SK-N-SH (cell line): ENCODE results near the gene ADTRP. TPM values are rescaled to one million over a fixed set of nuclear protein-coding genes. Genes with fewer than 3 reads are reported as not detected.

Source experiments
- CTCF ChIA-PET: fragments of 300-600, 350-600 bp; formaldehyde crosslinking; extraction: SDS; loops from one replicate; lab custom pipeline; 2021; lab: Yijun Ruan, JAX
- POLR2A ChIA-PET: fragments of 350-600 bp; sonication (Branson Sonifier 250); formaldehyde crosslinking; extraction: SDS; loops from one replicate; lab custom pipeline; 2020; ENCODE audit warnings: antibody characterized with exemption, inconsistent platforms; lab: Yijun Ruan, JAX
- DNase-seq: peaks from one replicate; pipeline ENCODE4 v3.0.0; 2012
- H2AFZ ChIP-seq: fragments of 200-600 bp; sonication (generic); 2 replicates; pipeline ENCODE4 v1.8.1; 2016; ENCODE audit warnings: antibody characterized with exemption, mild to moderate bottlenecking, low read depth
- H3F3A ChIP-seq: fragments of 200-600 bp; sonication (generic); replicated peaks from 2 replicates; pipeline ENCODE3; 2016; ENCODE audit warnings: antibody characterized with exemption, mild to moderate bottlenecking; ENCODE audit not compliant: insufficient read depth
- H3K27ac ChIP-seq, 2 experiments: fragments of 200-500 bp in 1 of 2; fragments of 200-600 bp in 1 of 2; sonication (Bioruptor generic) in 1 of 2; sonication (generic), shearing (Covaris generic) in 1 of 2; 2 replicates each; pipeline versions ENCODE4 v1.5.1 to v1.6.1; 2014 to 2016; ENCODE audit warnings: low read depth in 2 of 2, inconsistent platforms in 1 of 2, low read length in 1 of 2, mild to moderate bottlenecking in 1 of 2, mixed read lengths in 1 of 2
- H3K27me3 ChIP-seq: fragments of 200-600 bp; sonication (generic), shearing (Covaris generic); 2 replicates; pipeline ENCODE4 v1.6.1; 2016; ENCODE audit warnings: mixed run types; ENCODE audit not compliant: insufficient read depth
- H3K36me3 ChIP-seq, 2 experiments: fragments of 200-500 bp in 1 of 2; fragments of 200-600 bp in 1 of 2; sonication (Bioruptor generic) in 1 of 2; sonication (generic) in 1 of 2; replicated peaks in 1 of 2; 2 replicates each; pipeline versions ENCODE3 to v1.5.1; 2014 to 2016; ENCODE audit warnings: low read length in 1 of 2, mild to moderate bottlenecking in 1 of 2; ENCODE audit not compliant: insufficient read depth in 2 of 2, control insufficient read depth in 1 of 2
- H3K4me1 ChIP-seq, 2 experiments: fragments of 200-500 bp in 1 of 2; fragments of 200-600 bp in 1 of 2; sonication (Bioruptor generic) in 1 of 2; sonication (generic), shearing (Covaris generic) in 1 of 2; 2 replicates each; pipeline versions ENCODE4 v1.5.1 to v1.6.1; 2014 to 2016; ENCODE audit warnings: low read depth in 1 of 2, low read length in 1 of 2, mixed run types in 1 of 2; ENCODE audit not compliant: insufficient read depth in 2 of 2, control insufficient read depth in 1 of 2
- H3K4me2 ChIP-seq: fragments of 200-600 bp; sonication (generic), shearing (Covaris generic); 2 replicates; pipeline ENCODE4 v1.6.1; 2017; ENCODE audit warnings: mixed run types
- H3K4me3 ChIP-seq, 2 experiments: fragments of 200-500 bp in 1 of 2; fragments of 200-600 bp in 1 of 2; sonication (Bioruptor generic) in 1 of 2; sonication (generic), shearing (Covaris generic) in 1 of 2; 2 replicates each; pipeline versions ENCODE4 v1.5.1 to v1.8.1; 2014 to 2016; ENCODE audit warnings: low read depth in 2 of 2, inconsistent platforms in 1 of 2, low read length in 1 of 2, mild to moderate bottlenecking in 1 of 2, mixed read lengths in 1 of 2, moderate library complexity in 1 of 2
- H3K79me2 ChIP-seq: fragments of 200-600 bp; sonication (generic); 2 replicates; pipeline ENCODE4 v1.8.1; 2017; ENCODE audit warnings: mild to moderate bottlenecking; ENCODE audit not compliant: insufficient read depth
- H3K9ac ChIP-seq: fragments of 200-600 bp; sonication (generic); 2 replicates; pipeline ENCODE4 v1.6.1; 2017; ENCODE audit warnings: mixed run types
- H3K9me2 ChIP-seq: fragments of 200-600 bp; sonication (generic); 2 replicates; pipeline ENCODE4 v1.6.1; 2017; ENCODE audit warnings: mixed run types
- H3K9me3 ChIP-seq: fragments of 200-600 bp; sonication (generic); 2 replicates; pipeline ENCODE4 v1.6.1; 2017; ENCODE audit warnings: mixed run types, mild to moderate bottlenecking, moderate library complexity
- H4K20me1 ChIP-seq: fragments of 200-600 bp; sonication (generic); 2 replicates; pipeline ENCODE4 v1.6.1; 2017; ENCODE audit warnings: mild to moderate bottlenecking, mixed run types; ENCODE audit not compliant: insufficient read depth
- CHD2 ChIP-seq: fragments of 150-350 bp; IDR thresholded peaks from 2 replicates; pipeline ENCODE4 v1.6.1; 2018; ENCODE audit warnings: low read length; ENCODE audit not compliant: partially characterized antibody
- EP300 ChIP-seq, 2 experiments: IDR thresholded peaks; 2 replicates each; pipeline versions ENCODE4 v1.4.0 to v1.6.1; 2012; ENCODE audit warnings: borderline replicate concordance in 1 of 2, low read depth in 1 of 2, low read length in 1 of 2
- EZH2phosphoT487 ChIP-seq: fragments of 200-600 bp; sonication (generic); IDR thresholded peaks from 2 replicates; pipeline ENCODE4 v1.6.1; 2017; ENCODE audit warnings: low read depth, mixed run types, mild to moderate bottlenecking, antibody characterized with exemption, moderate library complexity, borderline replicate concordance
- FOXJ3 ChIP-seq: sonication (generic); formaldehyde crosslinking; IDR thresholded peaks from 2 replicates; pipeline ENCODE4 v1.5.1; 2020; ENCODE audit warnings: mild to moderate bottlenecking, missing genetic modification reagents
- FOXM1 ChIP-seq: IDR thresholded peaks from 2 replicates; pipeline ENCODE4 v1.4.0; 2012; ENCODE audit warnings: low read depth, mild to moderate bottlenecking
- GABPA ChIP-seq: IDR thresholded peaks from 2 replicates; pipeline ENCODE4 v1.4.0; 2012; ENCODE audit warnings: low read depth, mild to moderate bottlenecking
- GATA2 ChIP-seq: sonication (generic); formaldehyde crosslinking; IDR thresholded peaks from 2 replicates; pipeline ENCODE4 v1.5.0; 2020; ENCODE audit warnings: mild to moderate bottlenecking, missing genetic modification reagents
- JUND ChIP-seq: IDR thresholded peaks from 2 replicates; pipeline ENCODE4 v1.4.0; 2012
- MXI1 ChIP-seq: IDR thresholded peaks from 2 replicates; pipeline ENCODE4 v1.6.1; 2012; ENCODE audit warnings: mild to moderate bottlenecking, low read depth, low read length, improper control_type of control experiment
- NFIC ChIP-seq: IDR thresholded peaks from 2 replicates; pipeline ENCODE4 v1.4.0; 2012; ENCODE audit warnings: borderline replicate concordance
- RAD21 ChIP-seq: IDR thresholded peaks from 2 replicates; pipeline ENCODE4 v1.6.1; 2012; ENCODE audit warnings: mild to moderate bottlenecking, low read length
- RCOR1 ChIP-seq: fragments of 150-350 bp; IDR thresholded peaks from 2 replicates; pipeline ENCODE4 v1.6.1; 2017; ENCODE audit warnings: antibody characterized with exemption, low read length
- SIN3A ChIP-seq: IDR thresholded peaks from 2 replicates; pipeline ENCODE4 v1.6.1; 2012; ENCODE audit warnings: low read depth, mild to moderate bottlenecking, low read length, moderate library complexity, borderline replicate concordance
- TAF1 ChIP-seq: IDR thresholded peaks from 2 replicates; pipeline ENCODE4 v1.6.1; 2012; ENCODE audit warnings: low read depth, mild to moderate bottlenecking, low read length, moderate library complexity, borderline replicate concordance
- WGBS: methylation state at CpG from one replicate; pipeline ENCODE4 v1.1.6; 2017; ENCODE audit warnings: low lambda C conversion rate; 5-methylcytosine and 5-hydroxymethylcytosine counted together
- polyA plus RNA-seq, 3 experiments: library from polyadenylated mRNA; depleted of rRNA; stranded (reverse); fragments of >200 nt; gene quantifications; 2 replicates each; pipeline ENCODE4 v1.2.3, GENCODE V29; 2012
- TF ChIP-seq, protein P1 (sequence below): IDR thresholded peaks from 2 replicates; pipeline ENCODE4 v1.4.0; 2012; ENCODE audit warnings: low read depth, borderline replicate concordance
- TF ChIP-seq, protein P2 (sequence below): fragments of 150-350 bp; IDR thresholded peaks from 2 replicates; pipeline ENCODE4 v1.6.1; 2017; ENCODE audit warnings: antibody characterized with exemption, low read length, low read depth, borderline replicate concordance
- TF ChIP-seq, protein P3 (sequence below): fragments of 150-350 bp; IDR thresholded peaks from 2 replicates; pipeline ENCODE4 v1.6.1; 2016; ENCODE audit warnings: mild to moderate bottlenecking, low read depth, low read length

ADTRP gene
- polyA plus RNA-seq, 1 of the 3 experiments (the other 2 are of a cell fraction): 0.84 TPM

DNA sequence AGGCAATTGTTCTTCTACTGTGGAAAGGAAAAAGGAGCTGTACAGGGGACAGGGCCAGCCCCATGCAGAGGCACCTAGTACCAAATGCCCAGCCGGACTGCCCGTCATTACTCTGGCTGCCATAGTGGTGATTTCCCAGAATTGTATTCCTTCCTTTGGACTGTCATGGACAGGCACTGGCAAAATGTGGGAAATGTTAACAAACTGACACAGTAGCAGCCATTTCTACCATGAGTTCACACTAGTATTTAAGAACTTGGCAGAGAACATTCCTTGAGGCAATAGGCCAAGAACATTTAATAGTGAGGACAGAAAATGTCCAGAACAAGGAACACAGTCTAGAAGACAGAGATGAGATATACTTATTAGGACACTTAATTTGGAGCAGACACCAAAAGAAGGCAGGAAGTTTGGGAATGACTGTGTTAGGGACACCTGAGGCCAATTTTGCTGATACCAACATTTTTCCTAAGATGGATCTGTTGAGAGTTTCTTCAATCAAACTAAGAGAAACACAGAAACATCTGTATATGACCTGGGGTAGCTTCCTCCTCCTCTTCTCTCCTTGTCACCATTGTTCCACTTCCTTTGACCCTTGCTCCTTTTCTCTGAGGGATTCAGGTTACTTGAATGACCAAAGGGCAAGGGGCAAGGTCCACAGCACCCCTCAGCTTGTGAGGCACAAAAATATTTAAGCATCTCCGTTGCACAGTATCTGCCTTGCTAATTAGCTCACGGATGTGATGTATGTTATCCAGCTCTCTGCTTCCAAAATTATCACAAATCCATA, 14.9 kb downstream of the ADTRP start:
- 86% methylated on average over 3 of the region's 4 CpGs for WGBS
- TF ChIP-seq FOXJ3 (CRISPR knock-in tag) (no peak), EP300 (IDR thresholded peaks at IDR 0.05; ENCODE audit: borderline replicate concordance in 1 of 2, low read depth in 1 of 2, low read length in 1 of 2) (no peak), TAF1 (no peak), SIN3A (no peak), RCOR1 (no peak), RAD21 (no peak), JUND (no peak)
- TF ChIP-seq, protein P1, sequence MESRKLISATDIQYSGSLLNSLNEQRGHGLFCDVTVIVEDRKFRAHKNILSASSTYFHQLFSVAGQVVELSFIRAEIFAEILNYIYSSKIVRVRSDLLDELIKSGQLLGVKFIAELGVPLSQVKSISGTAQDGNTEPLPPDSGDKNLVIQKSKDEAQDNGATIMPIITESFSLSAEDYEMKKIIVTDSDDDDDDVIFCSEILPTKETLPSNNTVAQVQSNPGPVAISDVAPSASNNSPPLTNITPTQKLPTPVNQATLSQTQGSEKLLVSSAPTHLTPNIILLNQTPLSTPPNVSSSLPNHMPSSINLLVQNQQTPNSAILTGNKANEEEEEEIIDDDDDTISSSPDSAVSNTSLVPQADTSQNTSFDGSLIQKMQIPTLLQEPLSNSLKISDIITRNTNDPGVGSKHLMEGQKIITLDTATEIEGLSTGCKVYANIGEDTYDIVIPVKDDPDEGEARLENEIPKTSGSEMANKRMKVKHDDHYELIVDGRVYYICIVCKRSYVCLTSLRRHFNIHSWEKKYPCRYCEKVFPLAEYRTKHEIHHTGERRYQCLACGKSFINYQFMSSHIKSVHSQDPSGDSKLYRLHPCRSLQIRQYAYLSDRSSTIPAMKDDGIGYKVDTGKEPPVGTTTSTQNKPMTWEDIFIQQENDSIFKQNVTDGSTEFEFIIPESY: no peak
- peaks cover 25% of the 10 kb centered on the region for H3F3A ChIP-seq
- H3K27me3 ChIP-seq: no peaks in the 10 kb centered on the region
- peaks cover 3 to 18% of the 10 kb centered on the region in 2 experiments for H3K4me1 ChIP-seq
- H3K79me2 ChIP-seq: no peaks in the 10 kb centered on the region
- H3K4me2 ChIP-seq: no peak overlapping the region
- no peaks in the 10 kb centered on the region for H3K9me2 ChIP-seq
- no peaks in the 10 kb centered on the region for H3K36me3 ChIP-seq
- H3K9me3 ChIP-seq: no peaks in the 10 kb centered on the region
- no peak overlapping the region for H3K4me3 ChIP-seq
- DNase-seq: no peak
- H3K27ac ChIP-seq: no peak overlapping the region
- no peak overlapping the region for H2AFZ ChIP-seq
- no peak overlapping the region for H3K9ac ChIP-seq
- no peaks in the 10 kb centered on the region for H4K20me1 ChIP-seq
- ChIA-PET POLR2A (no interaction called here), CTCF (no interaction called here)

DNA sequence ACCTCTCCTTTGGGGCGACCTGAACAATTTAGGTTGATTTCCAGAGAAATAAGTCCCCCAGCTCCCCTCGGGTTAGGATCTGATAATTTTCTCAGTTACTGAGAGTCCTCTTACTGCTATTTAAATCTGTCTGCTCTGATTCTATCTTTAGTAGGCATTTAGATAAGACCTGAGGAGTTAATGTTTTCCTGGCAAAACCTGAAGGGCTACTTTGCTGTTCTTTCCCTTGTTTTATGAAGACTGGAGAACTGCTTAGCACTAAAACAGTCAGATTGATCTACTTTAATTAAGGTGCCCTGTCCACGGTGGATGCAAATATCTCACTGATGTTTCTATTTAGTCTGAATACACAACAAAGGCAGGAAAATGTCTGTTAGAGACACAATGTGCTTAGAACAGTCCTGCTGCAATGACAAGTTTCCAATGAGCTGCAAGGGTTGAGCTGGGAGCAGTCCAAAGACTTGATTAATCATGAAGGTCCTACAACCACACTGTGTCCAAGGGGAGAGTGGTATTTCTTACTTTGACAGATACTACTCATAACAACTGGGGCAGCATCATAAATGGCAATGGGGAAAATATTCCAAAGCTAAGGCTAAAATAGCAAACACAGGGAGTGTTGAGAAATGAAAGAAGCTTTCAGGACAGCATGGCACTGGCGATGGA, 15.7 kb downstream of the ADTRP start:
- no peak for TF ChIP-seq GATA2 (CRISPR knock-in tag)
- TF ChIP-seq, protein P2, sequence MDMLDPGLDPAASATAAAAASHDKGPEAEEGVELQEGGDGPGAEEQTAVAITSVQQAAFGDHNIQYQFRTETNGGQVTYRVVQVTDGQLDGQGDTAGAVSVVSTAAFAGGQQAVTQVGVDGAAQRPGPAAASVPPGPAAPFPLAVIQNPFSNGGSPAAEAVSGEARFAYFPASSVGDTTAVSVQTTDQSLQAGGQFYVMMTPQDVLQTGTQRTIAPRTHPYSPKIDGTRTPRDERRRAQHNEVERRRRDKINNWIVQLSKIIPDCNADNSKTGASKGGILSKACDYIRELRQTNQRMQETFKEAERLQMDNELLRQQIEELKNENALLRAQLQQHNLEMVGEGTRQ: no peak
- TF ChIP-seq FOXJ3 (CRISPR knock-in tag): no peak
- TF ChIP-seq, protein P3, sequence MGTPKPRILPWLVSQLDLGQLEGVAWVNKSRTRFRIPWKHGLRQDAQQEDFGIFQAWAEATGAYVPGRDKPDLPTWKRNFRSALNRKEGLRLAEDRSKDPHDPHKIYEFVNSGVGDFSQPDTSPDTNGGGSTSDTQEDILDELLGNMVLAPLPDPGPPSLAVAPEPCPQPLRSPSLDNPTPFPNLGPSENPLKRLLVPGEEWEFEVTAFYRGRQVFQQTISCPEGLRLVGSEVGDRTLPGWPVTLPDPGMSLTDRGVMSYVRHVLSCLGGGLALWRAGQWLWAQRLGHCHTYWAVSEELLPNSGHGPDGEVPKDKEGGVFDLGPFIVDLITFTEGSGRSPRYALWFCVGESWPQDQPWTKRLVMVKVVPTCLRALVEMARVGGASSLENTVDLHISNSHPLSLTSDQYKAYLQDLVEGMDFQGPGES: no peak
- no peak for TF ChIP-seq FOXM1
- TF ChIP-seq EZH2phosphoT487: no peak
- no peak for TF ChIP-seq NFIC
- no peak for TF ChIP-seq CHD2
- TF ChIP-seq, protein P1: no peak
- no peak for TF ChIP-seq MXI1
- no peak for TF ChIP-seq GABPA
- 62% methylated on average over 4 of the region's 4 CpGs for WGBS
- Histone ChIP-seq H4K20me1 (no peaks in the 10 kb centered on the region), H3K4me1 (peaks cover 3 to 15% of the 10 kb centered on the region in 2 experiments), H3K36me3 (no peaks in the 10 kb centered on the region), H3K27ac (no peak overlapping the region), H3K9ac (no peak overlapping the region), H3K9me3 (no peaks in the 10 kb centered on the region), H2AFZ (no peak overlapping the region), H3K4me3 (no peak overlapping the region), H3K79me2 (no peaks in the 10 kb centered on the region), H3F3A (peaks cover 23% of the 10 kb centered on the region), H3K9me2 (no peaks in the 10 kb centered on the region), H3K4me2 (no peak overlapping the region), H3K27me3 (no peaks in the 10 kb centered on the region)
- CTCF ChIA-PET: no interaction called here
- DNase-seq: no peak
- POLR2A ChIA-PET: no interaction called here
